Measurements from ENCODE around the gene SMU1.

- TF ChIP-seq EP300 (IDR thresholded peaks at IDR 0.05) (no peak), CTCF (IDR thresholded peaks at IDR 0.05) (no peak), POLR2A (IDR thresholded peaks at IDR 0.05) (no peak), POLR2AphosphoS5 (IDR thresholded peaks at IDR 0.05) (no peak)
Observed at GRCh38 chr9:33101104-33101951, 24.9 kb upstream of the SMU1 start.
